HCT116 (cell line): ENCODE results near the gene MMS19. TPM values are rescaled to one million over a fixed set of nuclear protein-coding genes. Genes with fewer than 3 reads are reported as not detected.

ENCODE experiments used
- ATAC-seq: fragments of 200-7000 bp; cut with Tn5 transposase; 2 replicates; pipeline ENCODE4 v1.9.1; 2020; ENCODE audit warnings: mild to moderate bottlenecking, moderate library complexity
- BruUV-seq: library from RNA; stranded (reverse); fragments of 400-500 nt; replicated peaks from 2 replicates; lab custom pipeline; 2021; lab: Mats Ljungman, UMichigan
- CTCF ChIA-PET: fragments of 300-600 bp; sonication (Branson Sonifier 250); formaldehyde crosslinking; loops from one replicate; lab custom pipeline; 2021; ENCODE audit warnings: antibody characterized with exemption; lab: Charles Lee
- POLR2A ChIA-PET: fragments of 300-600, 350-600 bp; sonication (Branson Sonifier 250); formaldehyde crosslinking; loops from one replicate; lab custom pipeline; 2021; ENCODE audit warnings: antibody characterized with exemption; lab: Charles Lee
- RAD21 ChIA-PET, 2 experiments: fragments of 300-600 bp; sonication (Branson Sonifier 250); formaldehyde crosslinking; loops; one replicate each; lab custom pipeline; 2023; ENCODE audit warnings: low total read pairs in 2 of 2; ENCODE audit not compliant: uncharacterized antibody in 2 of 2, unreplicated experiment in 2 of 2, low non-redundant PET in 1 of 2; lab: Charles Lee
- DNase-seq: peaks from one replicate; pipeline ENCODE4 v3.0.0-alpha.2; 2010; ENCODE audit warnings: low read depth, low spot score
- H2AFZ ChIP-seq: fragments of 200-600 bp; shearing (Covaris generic), sonication (generic); 2 replicates; pipeline ENCODE4 v1.6.1; 2017; ENCODE audit warnings: low read depth, mixed run types, mixed read lengths, antibody characterized with exemption, low read length; ENCODE audit not compliant: poor library complexity, severe bottlenecking
- H3K27ac ChIP-seq: 2 replicates; pipeline ENCODE4 v1.5.1; 2012; ENCODE audit warnings: low read depth, low read length
- H3K27me3 ChIP-seq: fragments of 200-600 bp; sonication (generic); 2 replicates; pipeline ENCODE4 v1.6.1; 2016; ENCODE audit warnings: mixed run types, low read length, mixed read lengths; ENCODE audit not compliant: insufficient read depth
- H3K36me3 ChIP-seq, 2 experiments: fragments of 200-500 bp in 1 of 2; fragments of 200-600 bp in 1 of 2; sonication (Bioruptor generic) in 1 of 2; sonication (generic) in 1 of 2; 2 replicates each; pipeline versions ENCODE4 v1.5.1 to v1.6.1; 2014 to 2016; ENCODE audit warnings: low read length in 2 of 2, inconsistent platforms in 1 of 2, mixed read lengths in 1 of 2, mixed run types in 1 of 2; ENCODE audit not compliant: insufficient read depth in 2 of 2, control insufficient read depth in 1 of 2
- H3K4me1 ChIP-seq, 2 experiments: fragments of 200-600 bp in 1 of 2; sonication (generic) in 1 of 2; 2 replicates each; pipeline versions ENCODE4 v1.5.1 to v1.6.1; 2012 to 2017; ENCODE audit warnings: low read length in 2 of 2, inconsistent platforms in 1 of 2, mild to moderate bottlenecking in 1 of 2, mixed read lengths in 1 of 2, mixed run types in 1 of 2, moderate library complexity in 1 of 2; ENCODE audit not compliant: insufficient read depth in 2 of 2, control insufficient read depth in 1 of 2
- H3K4me2 ChIP-seq: fragments of 200-600 bp; sonication (generic); 2 replicates; pipeline ENCODE4 v1.6.1; 2017; ENCODE audit warnings: mixed run types, low read length, mixed read lengths
- H3K4me3 ChIP-seq, 2 experiments: fragments of 200-600 bp in 1 of 2; sonication (generic) in 1 of 2; replicated peaks in 1 of 2; 2 replicates each; pipeline ENCODE4 v1.5.1; 2011 to 2016; ENCODE audit warnings: low read length in 2 of 2, control low read depth in 1 of 2, low read depth in 1 of 2, mild to moderate bottlenecking in 1 of 2, mixed read lengths in 1 of 2, mixed run types in 1 of 2
- H3K79me2 ChIP-seq: fragments of 200-600 bp; sonication (generic); 2 replicates; pipeline ENCODE4 v1.6.1; 2017; ENCODE audit warnings: mild to moderate bottlenecking, mixed run types, low read length, moderate library complexity, mixed read lengths; ENCODE audit not compliant: insufficient read depth
- H3K9ac ChIP-seq: fragments of 200-600 bp; sonication (generic); 2 replicates; pipeline ENCODE4 v1.6.1; 2016; ENCODE audit warnings: low read length, mixed read lengths
- H3K9me2 ChIP-seq: fragments of 200-600 bp; sonication (generic), shearing (Covaris generic); 2 replicates; pipeline ENCODE4 v1.6.1; 2017; ENCODE audit warnings: mixed run types, mild to moderate bottlenecking, moderate library complexity; ENCODE audit not compliant: insufficient read depth
- H3K9me3 ChIP-seq, 2 experiments: fragments of 200-500 bp in 1 of 2; fragments of 200-600 bp in 1 of 2; sonication (Bioruptor generic) in 1 of 2; sonication (generic) in 1 of 2; 2 replicates each; pipeline ENCODE4 v1.6.1; 2014 to 2017; ENCODE audit warnings: low read length in 2 of 2, mixed read lengths in 2 of 2, inconsistent platforms in 1 of 2, low read depth in 1 of 2, mild to moderate bottlenecking in 1 of 2, mixed run types in 1 of 2, moderate library complexity in 1 of 2; ENCODE audit not compliant: control insufficient read depth in 1 of 2, insufficient read depth in 1 of 2
- H4K20me1 ChIP-seq: fragments of 200-600 bp; sonication (generic), shearing (Covaris generic); 2 replicates; pipeline ENCODE4 v1.6.1; 2017; ENCODE audit warnings: mixed run types, mild to moderate bottlenecking, moderate library complexity; ENCODE audit not compliant: insufficient read depth
- ATF3 ChIP-seq: IDR thresholded peaks from 2 replicates; pipeline ENCODE4 v1.6.1; 2012
- CBX3 ChIP-seq: IDR thresholded peaks from 2 replicates; pipeline ENCODE4 v1.6.1; 2012; ENCODE audit warnings: low read depth
- EGR1 ChIP-seq: IDR thresholded peaks from 2 replicates; pipeline ENCODE4 v1.6.1; 2012; ENCODE audit warnings: low read depth
- ELF1 ChIP-seq: IDR thresholded peaks from 2 replicates; pipeline ENCODE4 v1.6.1; 2012; ENCODE audit warnings: low read depth, borderline replicate concordance
- EZH2 ChIP-seq: fragments of 200-600 bp; sonication (generic); IDR thresholded peaks from 2 replicates; pipeline ENCODE4 v1.6.1; 2017; ENCODE audit warnings: antibody characterized with exemption, mixed run types
- EZH2phosphoT487 ChIP-seq: fragments of 200-600 bp; IDR thresholded peaks from 2 replicates; pipeline ENCODE4 v1.6.1; 2018; ENCODE audit warnings: antibody characterized with exemption, borderline replicate concordance
- FOSL1 ChIP-seq: IDR thresholded peaks from 2 replicates; pipeline ENCODE4 v1.6.1; 2012; ENCODE audit warnings: low read depth
- MAX ChIP-seq: IDR thresholded peaks from 2 replicates; pipeline ENCODE4 v1.6.1; 2012
- POLR2A ChIP-seq: IDR thresholded peaks from 2 replicates; pipeline ENCODE4 v1.7.0; 2011; ENCODE audit warnings: borderline replicate concordance; ENCODE audit not compliant: insufficient read depth, insufficient read length; ENCODE audit errors: extremely low read depth
- POLR2AphosphoS5 ChIP-seq: IDR thresholded peaks from 2 replicates; pipeline ENCODE4 v1.6.1; 2011; ENCODE audit warnings: mild to moderate bottlenecking, low read depth, low read length, moderate library complexity
- RAD21 ChIP-seq: IDR thresholded peaks from 2 replicates; pipeline ENCODE4 v1.6.1; 2012; ENCODE audit warnings: low read depth, mild to moderate bottlenecking
- SIN3A ChIP-seq: IDR thresholded peaks from 2 replicates; pipeline ENCODE4 v1.6.1; 2012; ENCODE audit warnings: low read depth
- SRF ChIP-seq: IDR thresholded peaks from 2 replicates; pipeline ENCODE4 v1.6.1; 2012; ENCODE audit warnings: low read depth
- TCF7L2 ChIP-seq: IDR thresholded peaks from 2 replicates; pipeline ENCODE4 v1.7.0; 2011; ENCODE audit warnings: borderline replicate concordance, inconsistent platforms; ENCODE audit not compliant: insufficient read depth, insufficient read length; ENCODE audit errors: extremely low read depth
- YY1 ChIP-seq: IDR thresholded peaks from 2 replicates; pipeline ENCODE4 v1.6.1; 2011; ENCODE audit warnings: low read length, low read depth, moderate library complexity, mild to moderate bottlenecking; ENCODE audit not compliant: insufficient replicate concordance; ENCODE audit errors: extremely low read depth
- ZFX ChIP-seq: fragments of 450-650 bp; IDR thresholded peaks from 2 replicates; pipeline ENCODE4 v1.6.1; 2017
- ZNF274 ChIP-seq: fragments of 200-500 bp; sonication (Bioruptor generic); IDR thresholded peaks from 2 replicates; pipeline ENCODE4 v1.6.1; 2014; ENCODE audit warnings: mild to moderate bottlenecking, low read depth, low read length, inconsistent platforms
- intact Hi-C: fragments of 100-400 bp; cut with micrococcal nuclease; formaldehyde crosslinking; loops from 2 replicates; pipeline ENCODE4 v1.10.0; 2022
- total RNA-seq: library from RNA; stranded (reverse); gene quantifications from one replicate; pipeline ENCODE4 v1.2.1, GENCODE V29; 2021; ENCODE audit not compliant: unreplicated experiment

The MMS19 gene
- total RNA-seq, 1 experiment from 2014 or later, result 101 TPM

- intact Hi-C loops, result no loop called here
- peak overlapping the region; percentile 74 for H3K4me2 ChIP-seq
- BruUV-seq, result no TSS peak
- no peak overlapping the region for H2AFZ ChIP-seq
- H3K9ac ChIP-seq, result no peak overlapping the region
- DNase-seq (no peak), ATAC-seq (no peak)
- ChIA-PET POLR2A (no interaction called here), RAD21 (no interaction called here), CTCF (no interaction called here)
- H3K27ac ChIP-seq, result peak overlapping the region; percentile 65; the same call in 1 of the 2 replicates
- H3K27me3 ChIP-seq, result no peaks in the 10 kb centered on the region
- no peak for TF ChIP-seq EZH2
- TF ChIP-seq POLR2A, result no peak
- no peak for TF ChIP-seq SRF
- no peak for TF ChIP-seq TCF7L2
- no peak for TF ChIP-seq POLR2AphosphoS5
- no peak for TF ChIP-seq CBX3
- TF ChIP-seq EGR1, result no peak
- no peak for TF ChIP-seq MAX
- H3K9me3 ChIP-seq, result no peaks in the 10 kb centered on the region
- no peak overlapping the region for H3K4me3 ChIP-seq
- H3K4me1 ChIP-seq, result peaks cover 25 to 36% of the 10 kb centered on the region in 2 experiments
- no peaks in the 10 kb centered on the region for H4K20me1 ChIP-seq
- H3K79me2 ChIP-seq, result no peaks in the 10 kb centered on the region
- no peaks in the 10 kb centered on the region for H3K36me3 ChIP-seq
- H3K9me2 ChIP-seq, result no peaks in the 10 kb centered on the region
Measured at GRCh38 chr10:97517096-97517750, 19.0 kb upstream of the MMS19 start.

GRCh38 chr10:97515271-97515978, 17.2 kb upstream of the MMS19 start:
- H3K9me3 ChIP-seq, result no peaks in the 10 kb centered on the region
- H3K9ac ChIP-seq, result no peak overlapping the region
- H3K79me2 ChIP-seq, result no peaks in the 10 kb centered on the region
- CTCF ChIA-PET, result no interaction called here
- no peaks in the 10 kb centered on the region for H3K36me3 ChIP-seq
- ATAC-seq, result no peak
- TF ChIP-seq ZNF274, result no peak
- no peak for TF ChIP-seq ELF1
- no peak for TF ChIP-seq YY1
- no peak for TF ChIP-seq RAD21
- no peak for TF ChIP-seq EZH2phosphoT487
- no peak for TF ChIP-seq MAX
- no peak for TF ChIP-seq ZFX
- no peak for TF ChIP-seq SIN3A
- TF ChIP-seq ATF3, result no peak
- no peak for TF ChIP-seq POLR2AphosphoS5
- TF ChIP-seq SRF, result no peak
- no peak for TF ChIP-seq TCF7L2
- TF ChIP-seq FOSL1, result no peak
- TF ChIP-seq EGR1, result no peak
- TF ChIP-seq, all 23 proteins: peak for 0
- Histone ChIP-seq H3K27me3 (no peaks in the 10 kb centered on the region), H3K9me2 (no peaks in the 10 kb centered on the region), H3K27ac (no peak overlapping the region), H3K4me2 (no peak overlapping the region), H3K4me1 (peaks cover 16 to 21% of the 10 kb centered on the region in 2 experiments), H3K4me3 (no peak overlapping the region), H4K20me1 (no peaks in the 10 kb centered on the region), H2AFZ (no peak overlapping the region)
- DNase-seq, result no peak
- no TSS peak for BruUV-seq
- POLR2A ChIA-PET, result no interaction called here
- RAD21 ChIA-PET, result no interaction called here
- intact Hi-C loops, result no loop called here
